Globus pallidus (tissue), 1 donor: ENCODE results near the gene SLC31A2.

Source experiments
- DNase-seq: peaks from one replicate; pipeline ENCODE4 v3.0.0-alpha.2; 2015; ENCODE audit warnings: low spot score

SLC31A2 gene

GRCh38 chr9:113151696-113152630, 1.2 kb downstream of the SLC31A2 start:
- DNase-seq, result no peak

GRCh38 chr9:113152699-113153098, 1.9 kb downstream of the SLC31A2 start:
- no peak for DNase-seq

DNA sequence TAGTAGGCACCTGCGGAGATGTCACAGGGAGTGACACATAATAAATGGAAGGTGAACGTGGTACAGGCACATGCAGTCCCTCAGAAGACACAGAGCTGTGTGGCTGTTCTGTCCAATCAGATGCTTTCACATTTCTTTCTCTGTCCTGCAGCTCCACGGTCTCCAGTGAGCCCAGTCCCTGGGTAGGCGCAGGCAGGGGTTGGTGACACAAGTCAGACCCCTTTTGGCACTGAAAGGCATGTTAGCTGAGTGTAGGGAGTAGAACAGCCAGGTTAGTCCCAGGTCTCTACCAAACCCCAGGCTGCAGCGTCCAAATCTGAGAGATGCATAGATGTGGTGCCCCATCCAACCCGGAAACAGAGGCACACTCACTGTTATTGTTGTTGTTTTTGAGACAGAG, 2.8 kb downstream of the SLC31A2 start:
- DNase-seq, result no peak

- DNase-seq, result no peak
Observed at GRCh38 chr9:113154471-113154870, 3.7 kb downstream of the SLC31A2 start.

DNA sequence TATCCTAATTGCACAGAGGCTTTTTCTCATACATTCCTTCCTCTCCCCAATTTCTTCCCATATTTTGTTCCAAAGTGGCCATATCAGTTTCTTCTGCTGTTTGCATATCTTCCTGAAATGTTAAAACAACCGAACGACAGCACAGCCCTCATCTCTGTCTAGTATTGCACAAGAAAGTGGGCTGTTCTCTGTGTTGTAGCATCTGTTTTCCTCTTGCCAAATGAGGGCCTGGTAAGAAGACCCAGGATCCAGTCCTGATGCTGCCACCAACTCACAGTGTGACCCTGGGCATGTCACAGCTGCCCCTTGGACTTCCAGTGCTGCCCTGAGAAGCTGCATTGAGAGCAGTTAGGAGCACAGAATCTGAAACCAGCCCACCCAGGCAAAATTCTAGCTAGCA, 4.1 kb downstream of the SLC31A2 start:
- DNase-seq, result no peak

GRCh38 chr9:113155911-113156588, 5.2 kb downstream of the SLC31A2 start:
- no peak for DNase-seq

- no peak for DNase-seq
Observed at GRCh38 chr9:113156880-113157279, 6.1 kb downstream of the SLC31A2 start.

DNA sequence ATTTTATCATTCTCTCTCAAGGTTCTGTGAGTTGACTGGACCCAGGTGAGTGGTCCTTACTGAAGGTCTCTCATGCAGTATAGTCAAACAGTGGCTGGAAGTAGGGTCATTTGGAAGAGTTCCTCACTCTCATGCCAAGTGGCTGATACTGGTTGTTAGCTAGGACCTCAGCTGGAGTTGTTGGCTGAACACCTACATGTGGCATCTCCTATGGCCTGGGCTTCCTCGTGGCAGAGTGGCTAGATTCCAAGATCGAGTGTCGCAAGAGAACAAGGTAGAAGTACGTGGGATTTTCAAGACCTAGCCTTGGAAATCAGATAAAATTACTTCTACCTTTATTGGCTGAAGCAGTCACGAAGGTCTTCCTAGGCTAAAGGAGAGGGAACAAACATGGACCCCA, 7.6 kb downstream of the SLC31A2 start:
- no peak for DNase-seq

DNA sequence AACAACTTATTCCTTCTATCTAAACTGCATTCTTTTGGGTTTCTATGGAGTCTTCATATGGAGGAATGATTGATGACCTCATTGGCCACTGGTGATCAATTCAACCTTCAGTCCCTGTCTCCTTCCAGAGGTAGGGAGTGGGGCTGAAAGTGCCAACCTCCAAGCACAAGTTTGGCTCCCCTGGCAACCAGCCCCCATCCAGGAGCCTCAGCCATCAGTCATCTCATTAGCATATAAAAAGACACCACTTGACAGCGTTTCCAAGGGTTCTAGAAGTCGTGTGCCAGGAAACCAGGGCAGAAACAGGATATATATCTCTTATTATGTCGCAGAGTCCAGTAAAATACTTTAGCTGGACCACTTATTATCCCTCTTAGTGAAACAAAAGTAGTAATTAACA, 9.8 kb downstream of the SLC31A2 start:
- DNase-seq, result no peak

DNA sequence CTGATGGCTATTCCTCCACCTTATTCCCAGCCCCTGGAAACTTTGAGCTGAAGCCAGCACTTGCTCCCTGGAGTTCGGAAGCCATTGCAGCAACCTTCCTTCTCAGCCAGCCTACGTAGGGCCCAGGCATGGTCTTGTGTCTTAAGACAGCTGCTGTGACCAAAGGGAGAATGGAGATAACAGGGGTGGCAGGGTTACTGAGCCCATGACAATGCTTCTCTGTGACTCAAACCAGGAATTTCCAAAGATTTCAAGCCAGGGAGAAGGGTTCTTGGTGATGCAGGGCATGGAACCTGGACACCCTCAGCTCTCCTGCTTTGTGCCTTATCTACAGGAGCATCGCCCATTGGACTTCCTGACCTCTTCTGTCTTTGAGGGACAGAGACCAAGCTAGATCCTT, 12.2 kb downstream of the SLC31A2 start:
- no peak for DNase-seq

DNA sequence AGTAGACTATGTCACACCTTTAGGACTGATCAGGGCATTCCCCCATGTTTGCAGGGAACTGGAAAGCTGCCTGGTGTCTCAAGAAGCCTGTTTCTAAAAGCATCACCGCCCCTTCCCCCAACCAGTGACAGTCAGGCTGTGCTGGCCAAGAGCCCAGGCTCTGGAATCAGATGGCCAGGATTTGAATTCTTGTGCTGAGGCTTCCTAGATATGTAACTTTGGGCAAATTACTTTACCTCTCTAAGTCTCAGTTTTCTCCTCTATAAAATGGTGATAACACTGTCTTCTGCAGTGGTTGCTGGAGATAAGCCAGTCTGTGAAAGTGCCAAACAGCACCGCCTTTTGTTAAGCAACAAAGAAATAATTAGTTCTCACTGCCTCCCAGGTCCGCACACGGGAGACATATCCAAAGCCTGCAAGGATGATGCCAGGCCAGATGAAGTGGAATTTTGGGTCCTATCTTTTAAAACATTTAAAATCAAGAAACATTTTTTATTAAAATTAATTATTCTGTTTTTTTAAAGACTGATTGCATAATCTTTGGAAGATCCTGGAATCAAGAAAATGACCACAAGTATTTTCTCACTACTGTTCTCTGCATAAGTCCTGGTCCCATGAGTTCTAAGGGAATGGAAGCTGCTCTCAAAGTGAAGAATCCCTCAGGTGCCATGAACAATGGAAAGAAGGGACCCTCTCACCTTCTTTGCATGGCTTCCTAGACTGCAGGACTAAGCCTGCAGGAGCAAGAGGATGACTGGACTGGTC, 13.9 kb downstream of the SLC31A2 start:
- peak; percentile 80 for DNase-seq

DNA sequence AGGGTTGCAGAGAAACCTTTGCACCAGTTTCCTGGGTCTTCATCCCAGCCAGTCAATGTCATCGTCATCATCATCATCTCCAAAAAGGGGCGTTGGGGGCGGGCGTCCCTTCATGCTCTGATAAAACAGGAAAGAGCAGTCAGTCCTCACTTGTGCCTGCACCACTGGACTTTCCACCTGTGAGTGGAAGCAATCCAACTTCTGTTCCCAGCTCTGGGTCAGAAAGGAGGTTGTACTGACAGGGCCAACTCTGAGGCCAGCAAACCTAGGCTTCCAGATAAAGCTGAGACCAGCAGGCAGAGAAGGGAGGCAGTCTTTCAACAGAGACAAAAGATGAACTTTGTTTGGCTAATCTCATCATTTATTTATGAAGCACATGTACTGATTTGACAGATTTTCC, 15.2 kb downstream of the SLC31A2 start:
- no peak for DNase-seq

DNA sequence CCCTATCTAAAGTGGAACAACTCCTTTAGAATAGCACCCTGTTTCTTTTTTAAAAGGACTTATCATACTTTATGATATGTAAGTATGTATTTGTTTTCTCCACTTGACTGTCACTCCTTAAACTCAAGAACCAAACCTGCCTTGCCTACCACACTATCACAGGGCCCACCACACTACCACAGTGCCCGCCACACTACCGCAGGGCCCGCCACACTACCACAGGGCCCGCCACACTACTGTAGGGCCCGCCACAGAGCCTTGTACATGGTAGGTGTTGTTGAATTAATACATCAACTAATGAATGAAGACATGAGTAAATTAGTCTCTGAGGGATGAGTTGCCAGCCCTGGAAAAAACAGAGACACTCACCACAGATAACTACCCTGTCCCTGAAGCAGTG, 18.0 kb downstream of the SLC31A2 start:
- DNase-seq, result no peak

GRCh38 chr9:113173341-113173740, 22.5 kb downstream of the SLC31A2 start:
- no peak for DNase-seq

GRCh38 chr9:113176803-113177202, 26.0 kb downstream of the SLC31A2 start:
- no peak for DNase-seq

DNA sequence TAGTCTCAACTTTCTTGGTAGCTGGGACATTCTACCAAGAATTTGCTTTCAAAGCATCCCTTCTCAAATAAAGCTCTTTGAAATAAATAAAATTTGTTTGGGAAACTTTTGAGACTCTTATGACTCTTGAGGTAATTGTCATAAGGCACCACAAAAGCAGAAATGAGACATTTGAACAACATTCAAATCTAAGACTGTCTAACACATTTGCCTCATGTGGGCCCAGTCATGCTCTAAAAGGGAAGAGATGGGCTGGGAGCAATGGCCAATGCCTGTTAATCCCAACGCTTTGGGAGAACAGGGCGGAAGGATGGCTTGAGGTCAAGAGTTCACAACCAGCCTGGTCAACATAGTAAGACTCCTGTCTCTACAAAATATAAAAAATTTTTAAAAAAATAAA, 26.4 kb downstream of the SLC31A2 start:
- no peak for DNase-seq

- no peak for DNase-seq
Observed at GRCh38 chr9:113178087-113178486, 27.3 kb downstream of the SLC31A2 start.

DNA sequence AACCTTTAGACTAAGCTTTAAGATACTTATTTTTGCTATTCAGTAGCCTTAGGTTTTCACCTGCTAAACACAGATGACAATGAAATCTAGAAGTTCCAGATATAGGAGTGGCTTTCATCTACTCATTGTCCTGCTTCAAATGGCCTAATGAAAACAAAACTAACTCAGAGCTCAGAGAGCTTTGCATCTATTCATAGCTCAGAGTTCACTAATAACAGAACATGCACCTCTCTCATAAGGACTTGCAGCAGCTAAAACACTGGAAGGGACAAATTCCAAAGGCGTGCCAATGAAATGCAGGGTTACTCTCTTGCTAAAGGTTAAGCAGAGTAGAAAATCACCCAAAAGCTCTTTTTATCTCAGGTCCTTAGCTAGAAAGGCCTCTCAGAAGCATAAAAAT, 29.0 kb downstream of the SLC31A2 start:
- no peak for DNase-seq

- no peak for DNase-seq
Observed at GRCh38 chr9:113181165-113181564, 30.4 kb downstream of the SLC31A2 start.

GRCh38 chr9:113183956-113184488, 33.2 kb downstream of the SLC31A2 start:
- DNase-seq, result no peak

DNA sequence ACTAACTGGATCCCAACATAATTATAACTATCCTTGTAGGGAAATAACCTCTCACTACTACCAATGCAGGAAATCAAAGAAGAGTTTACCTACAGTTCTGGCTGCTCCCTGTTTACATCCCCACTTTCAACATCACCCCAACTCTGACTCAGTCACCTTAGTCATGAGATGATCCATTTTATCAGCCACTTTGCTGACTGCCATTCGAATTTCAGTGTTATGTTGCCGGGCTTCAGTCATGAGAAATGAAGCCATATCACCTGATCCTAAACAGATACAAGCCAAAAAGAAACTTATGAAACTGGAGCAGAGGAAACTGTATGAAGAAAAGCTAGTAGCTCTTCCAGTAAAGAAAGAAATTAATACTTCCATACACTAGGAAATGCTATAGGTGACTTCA, 33.7 kb downstream of the SLC31A2 start:
- no peak for DNase-seq

- no peak for DNase-seq
Observed at GRCh38 chr9:113185271-113185670, 34.5 kb downstream of the SLC31A2 start.
